ENCODE results near the gene CHD1. TPM values are rescaled to one million over a fixed set of nuclear protein-coding genes. Genes with fewer than 3 reads are reported as not detected.

Gene CHD1
- total and polyA plus RNA-seq, 2 donors (not counting 3 experiments of a cell fraction or from before 2014, with no cell fraction given): 16.2 to 48.9 TPM

DNA sequence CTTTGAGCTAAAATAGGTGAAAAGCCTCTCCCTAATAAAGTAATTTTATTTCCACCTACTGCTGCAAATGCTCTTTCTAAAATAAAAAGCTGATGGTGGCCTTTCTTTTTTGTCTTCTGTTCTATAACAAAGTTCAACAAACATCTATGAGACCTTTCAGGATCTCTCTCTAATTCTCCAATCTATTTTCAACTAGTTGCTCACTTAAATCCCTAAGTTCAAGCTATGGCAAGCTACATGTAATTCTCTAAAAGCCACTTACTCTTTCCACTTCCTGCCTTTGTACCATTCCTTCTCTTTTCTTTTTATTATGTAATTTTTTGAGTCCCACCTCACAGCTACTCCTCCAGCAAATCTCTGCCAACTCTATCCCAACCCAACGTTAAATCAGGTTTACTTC is 20.9 kb downstream of the CHD1 start:
- DNase-seq (ENCODE audit: low read depth, low spot score) (no peak), FAIRE-seq (no peak)
- no peak overlapping the region for H2AFZ ChIP-seq (ENCODE audit: low read depth, low read length)
- H3K9me1 ChIP-seq (replicated peaks; ENCODE audit: control insufficient read depth, extremely low read depth, insufficient read depth, low read length): no peaks in the 10 kb centered on the region
- ChIA-PET POLR2A (no interaction called here), CTCF (interaction anchor here (0.5 to 3.0 kb wide), 7 partner anchors 11 to 180 kb away, joined by 3 to 40 read pairs (median 4); no protein-coding TSS in a partner anchor)
- TF ChIP-seq CTCF (IDR thresholded peaks at IDR 0.05; ENCODE audit: extremely low read depth in 1 of 2, insufficient read depth in 1 of 2, low read depth in 1 of 2, low read length in 2 of 2): no peak
- no peaks in the 10 kb centered on the region for H3K9me3 ChIP-seq (replicated peaks; ENCODE audit: control insufficient read depth, insufficient read depth, low read length)
- H3K4me3 ChIP-seq (replicated peaks in 1 of 3; ENCODE audit: insufficient read depth in 1 of 3, low read depth in 1 of 3, low read length in 3 of 3): no peak overlapping the region
- H3K27me3 ChIP-seq (ENCODE audit: control insufficient read depth in 2 of 2, insufficient read depth in 2 of 2, low read length in 2 of 2): no peaks in the 10 kb centered on the region
- peaks cover 25% of the 10 kb centered on the region for H3K4me1 ChIP-seq (ENCODE audit: control insufficient read depth, extremely low read depth, insufficient read depth, low read length)
- no peak overlapping the region for H3K9ac ChIP-seq (replicated peaks; ENCODE audit: extremely low read depth, insufficient read depth, low read length)
- peaks cover 11% of the 10 kb centered on the region for H4K20me1 ChIP-seq (replicated peaks; ENCODE audit: control insufficient read depth, extremely low read depth, insufficient read depth, low read length)
- intact Hi-C loops (cut with micrococcal nuclease) (no loop called here), dilution Hi-C loops (cut with MboI; ENCODE audit: extremely low pct_ligation_motif_present, low sequenced_read_pairs) (no loop called here)
- no peak overlapping the region for H3K27ac ChIP-seq (ENCODE audit: insufficient read depth, low read depth, low read length)
- no peak overlapping the region for H3K4me2 ChIP-seq (ENCODE audit: insufficient read depth, low read length)
- BruUV-seq (replicated peaks): no TSS peak
- peaks cover 0 to 3% of the 10 kb centered on the region in 2 experiments for H3K36me3 ChIP-seq (ENCODE audit: control insufficient read depth in 2 of 2, extremely low read depth in 1 of 2, insufficient read depth in 2 of 2, low read length in 2 of 2)
- peaks cover 87% of the 10 kb centered on the region for H3K79me2 ChIP-seq (ENCODE audit: control insufficient read depth, insufficient read depth, low read length)

DNA sequence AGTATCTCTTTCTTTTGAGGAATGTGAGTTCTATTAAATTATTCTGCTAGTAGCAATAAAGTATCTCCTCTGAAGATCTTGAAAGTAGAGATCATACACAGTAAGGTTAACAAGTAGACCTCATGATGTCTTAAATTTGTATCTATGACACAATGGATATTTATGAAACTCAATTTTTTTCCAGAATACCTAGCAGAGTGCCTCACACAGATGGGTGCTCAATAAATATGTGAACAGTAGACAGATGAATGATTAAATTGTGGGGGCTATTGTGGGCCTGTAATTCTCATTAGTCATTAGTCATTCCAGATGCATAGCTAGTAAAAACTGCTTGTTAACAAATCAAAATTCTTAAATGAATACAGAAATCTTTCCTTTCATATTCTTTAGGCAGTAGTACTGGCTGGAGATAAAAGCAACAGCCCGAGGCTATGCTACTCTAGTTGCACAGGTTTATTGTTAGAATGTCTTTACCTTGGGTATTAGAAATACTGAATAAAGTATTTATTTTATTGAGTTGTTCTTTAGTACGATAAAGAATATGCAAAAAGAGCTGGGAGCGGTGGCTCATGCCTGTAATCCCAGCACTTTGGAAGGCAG is 22.0 kb downstream of the CHD1 start:
- Histone ChIP-seq H3K9me3 (replicated peaks; ENCODE audit: control insufficient read depth, insufficient read depth, low read length) (no peaks in the 10 kb centered on the region), H3K9me1 (replicated peaks; ENCODE audit: control insufficient read depth, extremely low read depth, insufficient read depth, low read length) (no peaks in the 10 kb centered on the region), H3K79me2 (ENCODE audit: control insufficient read depth, insufficient read depth, low read length) (peaks cover 84% of the 10 kb centered on the region), H3K4me1 (ENCODE audit: control insufficient read depth, extremely low read depth, insufficient read depth, low read length) (peaks cover 31% of the 10 kb centered on the region), H3K4me2 (ENCODE audit: insufficient read depth, low read length) (no peak overlapping the region), H2AFZ (ENCODE audit: low read depth, low read length) (no peak overlapping the region), H3K27me3 (ENCODE audit: control insufficient read depth in 2 of 2, insufficient read depth in 2 of 2, low read length in 2 of 2) (no peaks in the 10 kb centered on the region), H3K9ac (replicated peaks; ENCODE audit: extremely low read depth, insufficient read depth, low read length) (no peak overlapping the region), H3K27ac (ENCODE audit: insufficient read depth, low read depth, low read length) (no peak overlapping the region), H3K4me3 (replicated peaks in 1 of 3; ENCODE audit: insufficient read depth in 1 of 3, low read depth in 1 of 3, low read length in 3 of 3) (no peak overlapping the region), H3K36me3 (ENCODE audit: control insufficient read depth in 2 of 2, extremely low read depth in 1 of 2, insufficient read depth in 2 of 2, low read length in 2 of 2) (peaks cover 0 to 5% of the 10 kb centered on the region in 2 experiments), H4K20me1 (replicated peaks; ENCODE audit: control insufficient read depth, extremely low read depth, insufficient read depth, low read length) (peaks cover 8% of the 10 kb centered on the region)
- TF ChIP-seq POLR2A (IDR thresholded peaks at IDR 0.05; ENCODE audit: low read depth, low read length) (no peak), JUN (IDR thresholded peaks at IDR 0.05; ENCODE audit: borderline replicate concordance, insufficient read depth, insufficient read length, low read depth) (no peak), GATA2 (IDR thresholded peaks at IDR 0.05; ENCODE audit: insufficient read depth, insufficient read length, low read depth, low read length) (no peak), MAX (IDR thresholded peaks at IDR 0.05; ENCODE audit: insufficient read depth, insufficient read length) (no peak), FOS (IDR thresholded peaks at IDR 0.05; ENCODE audit: borderline replicate concordance, insufficient read depth, low read length) (no peak), MYC (IDR thresholded peaks at IDR 0.05; ENCODE audit: low read depth, low read length) (no peak), EZH2 (IDR thresholded peaks at IDR 0.05; ENCODE audit: borderline replicate concordance, low read depth, low read length, severe bottlenecking) (no peak), CTCF (IDR thresholded peaks at IDR 0.05; ENCODE audit: extremely low read depth in 1 of 2, insufficient read depth in 1 of 2, low read depth in 1 of 2, low read length in 2 of 2) (no peak), POLR2AphosphoS5 (IDR thresholded peaks at IDR 0.05; ENCODE audit: insufficient read depth, low read depth, low read length) (no peak)
- DNase-seq (ENCODE audit: low read depth, low spot score) (no peak), FAIRE-seq (no peak)
- ChIA-PET POLR2A (no interaction called here), CTCF (interaction anchor here (0.7 to 3.0 kb wide), 7 partner anchors 15 to 153 kb away, joined by 3 to 40 read pairs (median 4); no protein-coding TSS in a partner anchor)
- intact Hi-C loops (cut with micrococcal nuclease): loop anchor here (1.0 kb wide), 3 partner anchors 20 to 153 kb away; no protein-coding TSS in a partner anchor
- BruUV-seq (replicated peaks): no TSS peak
- dilution Hi-C loops (cut with MboI; ENCODE audit: extremely low pct_ligation_motif_present, low sequenced_read_pairs): no loop called here

All from endothelial cell of umbilical vein (primary cell).